ENCODE results near the gene LCT. TPM values are rescaled to one million over a fixed set of nuclear protein-coding genes. Genes with fewer than 3 reads are reported as not detected.

LCT gene
- total and polyA plus RNA-seq, 9 of the 15 experiments (the other 6 are each of a cell fraction or from before 2014, with no cell fraction given) = 0.01 to 0.04 (median 0.03) TPM; not detected in 4

- no peak; the same call in 1 of the 2 replicates for TF ChIP-seq AFF4 (CRISPR knock-in tag; IDR thresholded peaks at IDR 0.05)
- TF ChIP-seq ZNF318 (IDR thresholded peaks at IDR 0.05; ENCODE audit: borderline replicate concordance in 1 of 2, low read depth in 1 of 2) = no peak
- TF ChIP-seq E2F5 (CRISPR knock-in tag; IDR thresholded peaks at IDR 0.05) = no peak
- no peak for TF ChIP-seq RFX5 (IDR thresholded peaks at IDR 0.05; ENCODE audit: low read depth, low read length)
- no peak for TF ChIP-seq HDAC3 (IDR thresholded peaks at IDR 0.05; ENCODE audit: borderline replicate concordance, partially characterized antibody)
- no peak for TF ChIP-seq SREBF1 (IDR thresholded peaks at IDR 0.05; ENCODE audit: borderline replicate concordance, low read depth, low read length)
- no peak for TF ChIP-seq ADNP (tag; IDR thresholded peaks at IDR 0.05)
- TF ChIP-seq MTA3 (IDR thresholded peaks at IDR 0.05; ENCODE audit: borderline replicate concordance) = 0 out of 2 replicates have a peak, but pooled peaks have one; percentile 30
- no peak for TF ChIP-seq BRF2 (IDR thresholded peaks at IDR 0.05; ENCODE audit: borderline replicate concordance, insufficient read depth, insufficient read length)
- no peak for TF ChIP-seq TRIM24 (IDR thresholded peaks at IDR 0.05)
- TF ChIP-seq SETDB1 (IDR thresholded peaks at IDR 0.05; ENCODE audit: low read length) = no peak
- no peak for TF ChIP-seq SIRT6 (IDR thresholded peaks at IDR 0.05; ENCODE audit: low read depth, low read length)
Observed at GRCh38 chr2:135742325-135742757, 94.6 kb downstream of the LCT start (continued).

All from K562 (cell line).